GM12878 (cell line): ENCODE data around the gene TMEM239. TPM values are rescaled to one million over a fixed set of nuclear protein-coding genes. Genes with fewer than 3 reads are reported as not detected.

Source experiments
- ATAC-seq: fragments of 200-7000 bp; cut with Tn5 transposase; 3 replicates; pipeline ENCODE4 v1.9.1; 2020; ENCODE audit warnings: mild to moderate bottlenecking, moderate library complexity
- BruUV-seq: library from RNA; stranded (reverse); fragments of 400-500 nt; replicated peaks from 2 replicates; lab custom pipeline; 2021; lab: Mats Ljungman, UMichigan
- CTCF ChIA-PET: fragments of 300-600 bp; sonication (Branson Sonifier 250); formaldehyde crosslinking; extraction: SDS; loops from one replicate; lab custom pipeline; 2021; ENCODE audit warnings: inconsistent platforms; lab: Yijun Ruan, JAX
- POLR2A ChIA-PET: fragments of 350-600 bp; formaldehyde crosslinking; extraction: SDS; loops from one replicate; lab custom pipeline; 2021; ENCODE audit warnings: inconsistent platforms; lab: Charles Lee
- RAD21 ChIA-PET: fragments of 300-600 bp; sonication (Branson Sonifier 250); formaldehyde crosslinking; loops from one replicate; lab custom pipeline; 2023; ENCODE audit warnings: antibody characterized with exemption; ENCODE audit not compliant: unreplicated experiment; lab: Charles Lee
- SMC1A ChIA-PET: fragments of 300-600 bp; sonication (Branson Sonifier 250); formaldehyde crosslinking; loops from one replicate; lab custom pipeline; 2023; ENCODE audit not compliant: unreplicated experiment, uncharacterized antibody; lab: Charles Lee
- DNase-seq: peaks from one replicate; pipeline ENCODE4 v3.0.0-alpha.2; 2011; ENCODE audit warnings: low read depth, low spot score
- FAIRE-seq: peaks from 3 replicates; lab custom pipeline; 2011; peaks lifted over from hg19 to GRCh38; lab: Jason Lieb, UNC
- H2AFZ ChIP-seq: 2 replicates; pipeline ENCODE4 v1.6.0; 2011; ENCODE audit warnings: low read depth, low read length, control low read depth; ENCODE audit not compliant: control insufficient read depth
- H3K27ac ChIP-seq: 2 replicates; pipeline ENCODE4 v1.5.1; 2011; ENCODE audit warnings: control low read depth; ENCODE audit not compliant: control insufficient read depth, insufficient read depth
- H3K27me3 ChIP-seq, 2 experiments: replicated peaks in 1 of 2; 2 replicates each; pipeline versions ENCODE4 v1.6.0 to v1.6.1; 2011; ENCODE audit warnings: low read length in 1 of 2; ENCODE audit not compliant: control insufficient read depth in 2 of 2, insufficient read depth in 2 of 2
- H3K36me3 ChIP-seq, 2 experiments: 2 replicates each; pipeline ENCODE4 v1.5.1; 2011; ENCODE audit warnings: low read length in 1 of 2; ENCODE audit not compliant: control insufficient read depth in 2 of 2, insufficient read depth in 2 of 2
- H3K4me1 ChIP-seq: 2 replicates; pipeline ENCODE4 v1.6.1; 2011; ENCODE audit warnings: mild to moderate bottlenecking, low read length, moderate library complexity, mixed read lengths; ENCODE audit not compliant: control insufficient read depth, insufficient read depth
- H3K4me2 ChIP-seq: 2 replicates; pipeline ENCODE4 v1.6.0; 2011; ENCODE audit warnings: control low read depth; ENCODE audit not compliant: control insufficient read depth, insufficient read depth
- H3K4me3 ChIP-seq: fragments of 200-600 bp; sonication (generic); 2 replicates; pipeline ENCODE4 v1.5.1; 2016
- H3K79me2 ChIP-seq: 2 replicates; pipeline ENCODE4 v1.6.0; 2011; ENCODE audit warnings: low read length; ENCODE audit not compliant: control insufficient read depth, insufficient read depth
- H3K9ac ChIP-seq: 2 replicates; pipeline ENCODE4 v1.8.0; 2011; ENCODE audit warnings: low read length, control low read depth, mixed read lengths; ENCODE audit not compliant: control insufficient read depth, insufficient read depth
- H3K9me3 ChIP-seq: replicated peaks from 3 replicates; pipeline ENCODE4 v1.5.1; 2011; ENCODE audit warnings: mild to moderate bottlenecking, low read length; ENCODE audit not compliant: control insufficient read depth, insufficient read depth
- H4K20me1 ChIP-seq: 2 replicates; pipeline ENCODE4 v1.6.0; 2011; ENCODE audit not compliant: control insufficient read depth, insufficient read depth
- ATF7 ChIP-seq: fragments of 450-650 bp; IDR thresholded peaks from 2 replicates; pipeline ENCODE4 v1.6.1; 2016; ENCODE audit warnings: low read depth, mild to moderate bottlenecking
- BCLAF1 ChIP-seq: fragments of 450-650 bp; IDR thresholded peaks from 2 replicates; pipeline ENCODE4 v1.6.1; 2017; ENCODE audit warnings: antibody characterized with exemption, mild to moderate bottlenecking, moderate library complexity
- CBFB ChIP-seq: IDR thresholded peaks from 2 replicates; pipeline ENCODE4 v1.6.1; 2016; ENCODE audit warnings: antibody characterized with exemption, low read depth
- CBX5 ChIP-seq: sonication (generic); IDR thresholded peaks from 2 replicates; pipeline ENCODE4 v1.6.1; 2016; ENCODE audit warnings: low read depth, moderate library complexity, mild to moderate bottlenecking, inconsistent platforms
- HDGF ChIP-seq: fragments of 450-650 bp; IDR thresholded peaks from 2 replicates; pipeline ENCODE4 v1.6.1; 2016; ENCODE audit warnings: antibody characterized with exemption
- HSF1 ChIP-seq: fragments of 150-350 bp; IDR thresholded peaks from 2 replicates; pipeline ENCODE4 v1.6.1; 2014; ENCODE audit warnings: mild to moderate bottlenecking, low read depth, low read length
- IRF5 ChIP-seq: fragments of 450-650 bp; IDR thresholded peaks from 2 replicates; pipeline ENCODE4 v1.6.1; 2017; ENCODE audit warnings: borderline replicate concordance
- MYB ChIP-seq: fragments of 150-350 bp; IDR thresholded peaks from 2 replicates; pipeline ENCODE4 v1.6.1; 2014; ENCODE audit warnings: mild to moderate bottlenecking, low read depth, low read length, borderline replicate concordance
- NBN ChIP-seq: fragments of 450-650 bp; IDR thresholded peaks from 2 replicates; pipeline ENCODE4 v1.6.1; 2016
- NFYB ChIP-seq: IDR thresholded peaks from 2 replicates; pipeline ENCODE4 v1.6.1; 2011; ENCODE audit warnings: low read depth, mild to moderate bottlenecking, low read length, improper control_type of control experiment, moderate library complexity; ENCODE audit not compliant: insufficient read depth
- PAX5 ChIP-seq: IDR thresholded peaks from 2 replicates; pipeline ENCODE4 v1.6.1; 2011; ENCODE audit warnings: low read depth, low read length, borderline replicate concordance
- PKNOX1 ChIP-seq: fragments of 450-650 bp; IDR thresholded peaks from 2 replicates; pipeline ENCODE4 v1.6.1; 2016; ENCODE audit warnings: mild to moderate bottlenecking
- RCOR1 ChIP-seq: conservative IDR thresholded peaks from 2 replicates; pipeline ENCODE4 v1.6.1; 2012; ENCODE audit warnings: low read depth, low read length, improper control_type of control experiment
- RELA ChIP-seq: fragments of 450-650 bp; IDR thresholded peaks from 2 replicates; pipeline ENCODE4 v1.8.0; 2014; ENCODE audit warnings: borderline replicate concordance; ENCODE audit not compliant: partially characterized antibody
- STAT3 ChIP-seq: IDR thresholded peaks from 2 replicates; pipeline ENCODE4 v1.6.1; 2011; ENCODE audit warnings: low read depth, low read length, improper control_type of control experiment
- SUZ12 ChIP-seq: fragments of 200-600 bp; sonication (generic); IDR thresholded peaks from one replicate; pipeline ENCODE4 v1.6.1; 2018; ENCODE audit warnings: antibody characterized with exemption, mild to moderate bottlenecking; ENCODE audit not compliant: unreplicated experiment
- TCF7 ChIP-seq: IDR thresholded peaks from 2 replicates; pipeline ENCODE4 v1.6.1; 2014; ENCODE audit warnings: antibody characterized with exemption, borderline replicate concordance
- USF2 ChIP-seq: IDR thresholded peaks from 2 replicates; pipeline ENCODE4 v1.6.1; 2011; ENCODE audit warnings: low read depth, low read length, improper control_type of control experiment, borderline replicate concordance
- YBX1 ChIP-seq: fragments of 450-650 bp; IDR thresholded peaks from 2 replicates; pipeline ENCODE4 v1.6.1; 2016; ENCODE audit warnings: antibody characterized with exemption
- WGBS: methylation state at CpG from one replicate; pipeline ENCODE4 v1.1.6; 2016; ENCODE audit warnings: low lambda C conversion rate; ENCODE audit not compliant: insufficient replicate concordance, insufficient coverage; ENCODE audit errors: missing lambda C conversion rate; 5-methylcytosine and 5-hydroxymethylcytosine counted together
- in situ Hi-C: fragments of 300-500 bp; cut with MboI; formaldehyde crosslinking; loops from 9 replicates; pipeline ENCODE4 v1.14.3; 2018; ENCODE audit warnings: mixed read lengths
- intact Hi-C: fragments of 100-400 bp; cut with micrococcal nuclease; formaldehyde crosslinking; loops from one replicate; pipeline ENCODE4 v1.14.2; 2022; ENCODE audit not compliant: unreplicated experiment
- polyA plus RNA-seq, 11 experiments: library from polyadenylated mRNA; depleted of rRNA in 4 of 11; unstranded in 6 of 11; stranded (reverse) in 5 of 11; fragments of >200 nt; fragmentation: Nextera tagmentation in 4 of 11; fragmentation: Illumina TruSeq in 1 of 11; extraction: Ambion mirVana in 4 of 11; extraction: Trizol in 1 of 11; gene quantifications; 1 replicate in 1 of 11; 2 replicates in 10 of 11; pipeline versions ENCODE4 v1.2.1 to v1.2.3, GENCODE V29; 2011 to 2016; ENCODE audit warnings: inconsistent platforms in 2 of 11, missing spikeins in 2 of 11, low read depth in 1 of 11
- total RNA-seq, 4 experiments: library from RNA; depleted of rRNA in 3 of 4; stranded (reverse); fragments of >200 nt in 3 of 4; fragmentation: Illumina TruSeq in 1 of 4; extraction: Trizol in 1 of 4; gene quantifications; 2 replicates each; pipeline versions ENCODE4 v1.2.1 to v1.2.3, GENCODE V29; 2013 to 2021

The TMEM239 gene
- total and polyA plus RNA-seq, 10 of the 15 experiments (the other 5 are each of a cell fraction or from before 2014, with no cell fraction given) = not detected

- 25% methylated on average over 4 of the region's 4 CpGs for WGBS
- H3K79me2 ChIP-seq = no peaks in the 10 kb centered on the region
- FAIRE-seq (no peak), DNase-seq (no peak), ATAC-seq (no peak)
- H2AFZ ChIP-seq = no peak overlapping the region
- ChIA-PET SMC1A (no interaction called here), POLR2A (no interaction called here), RAD21 (no interaction called here), CTCF (no interaction called here)
- no TSS peak for BruUV-seq
- in situ Hi-C loops = no loop called here
- intact Hi-C loops = no loop called here
- no peak overlapping the region for H3K27ac ChIP-seq
- no peaks in the 10 kb centered on the region for H3K4me1 ChIP-seq
- no peak for TF ChIP-seq IRF5
- TF ChIP-seq STAT3 = no peak
- TF ChIP-seq ATF7 = no peak
- no peak for TF ChIP-seq RELA
- no peak for TF ChIP-seq NFYB
- no peak for TF ChIP-seq CBFB
- TF ChIP-seq TCF7 = no peak
- TF ChIP-seq PKNOX1 = no peak
- no peak for TF ChIP-seq HSF1
- TF ChIP-seq PAX5 = no peak
- no peak for TF ChIP-seq MYB
- no peak for TF ChIP-seq BCLAF1
- TF ChIP-seq USF2 = no peak
- no peak for TF ChIP-seq NBN
- no peak for TF ChIP-seq YBX1
- TF ChIP-seq CBX5 = no peak
- no peak for TF ChIP-seq RCOR1
- no peak for TF ChIP-seq HDGF
- no peak for TF ChIP-seq SUZ12
- no peaks in the 10 kb centered on the region; the same call in 2 of the 3 replicates for H3K9me3 ChIP-seq
- H4K20me1 ChIP-seq = no peaks in the 10 kb centered on the region
- no peak overlapping the region for H3K9ac ChIP-seq
- no peak overlapping the region for H3K4me2 ChIP-seq
- no peak overlapping the region for H3K4me3 ChIP-seq
- no peaks in the 10 kb centered on the region for H3K36me3 ChIP-seq
- H3K27me3 ChIP-seq = peaks cover 5 to 11% of the 10 kb centered on the region in 2 experiments; a peak in 3 of 4 replicates
These were observed 9.1 kb upstream of the TMEM239 start for GRCh38 chr20:2807019-2807418.
